ENCODE results near the gene WDR19. TPM values are rescaled to one million over a fixed set of nuclear protein-coding genes. Genes with fewer than 3 reads are reported as not detected.

The WDR19 gene
- total RNA-seq, 1 experiment from 2014 or later, result 23.3 TPM

DNA sequence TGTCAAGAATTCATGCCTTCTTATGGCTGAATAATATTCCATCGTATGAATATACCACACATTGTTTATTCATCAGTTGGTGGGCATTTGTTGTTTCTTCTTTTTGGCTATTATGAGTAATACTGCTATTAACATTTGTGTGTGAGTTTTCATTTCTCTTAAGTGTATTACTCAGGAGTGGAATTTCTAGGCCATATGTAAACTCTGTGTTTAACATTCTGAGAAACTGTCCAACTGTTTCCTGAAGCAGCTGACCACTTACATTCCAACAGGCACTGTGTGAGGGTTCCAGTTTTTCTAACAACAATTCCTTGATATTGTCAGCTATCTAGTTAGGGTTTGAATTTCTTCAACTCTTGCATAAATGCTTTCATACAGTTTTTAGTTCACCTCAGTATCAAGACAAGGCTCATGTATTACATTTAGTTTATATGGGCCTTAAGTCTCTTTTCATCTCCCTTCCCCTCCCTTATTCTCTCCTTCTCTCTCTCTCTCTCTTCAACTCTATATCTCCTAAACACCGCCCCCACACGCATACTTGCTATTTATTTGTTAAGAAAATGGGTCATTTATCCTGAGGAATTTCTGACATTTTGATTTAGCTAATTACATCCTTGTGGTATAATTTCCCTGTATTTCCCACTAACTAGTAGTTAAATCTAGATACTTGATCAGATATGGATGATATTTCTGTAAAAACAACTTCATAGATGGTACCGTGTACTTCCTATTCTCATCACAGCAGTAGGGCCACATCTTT, 77.4 kb downstream of the WDR19 start:
- Histone ChIP-seq H4K8ac (replicated peaks; ENCODE audit: insufficient read length, low read depth, low read length) (no peak overlapping the region), H3K27ac (ENCODE audit: insufficient read length, low read depth, low read length) (no peak overlapping the region), H2AK5ac (ENCODE audit: insufficient read length, low read length) (no peak overlapping the region), H2BK120ac (ENCODE audit: low read depth, low read length, poor library complexity, severe bottlenecking) (no peak overlapping the region), H3K4me1 (ENCODE audit: insufficient read depth, low read length) (no peaks in the 10 kb centered on the region; the same call in 1 of the 2 replicates), H3K4ac (ENCODE audit: low read depth, low read length) (no peak overlapping the region), H4K5ac (ENCODE audit: insufficient read length, low read depth, low read length) (no peak overlapping the region), H2BK5ac (ENCODE audit: insufficient read length, low read length) (no peak overlapping the region), H2AFZ (ENCODE audit: low read length) (no peak overlapping the region), H3K9me3 (ENCODE audit: control insufficient read depth, low read depth, low read length) (no peaks in the 10 kb centered on the region), H3K56ac (ENCODE audit: insufficient read length, low read depth, low read length) (no peak overlapping the region), H3K14ac (ENCODE audit: insufficient read depth, low read length) (no peak overlapping the region), H4K91ac (ENCODE audit: insufficient read length, low read depth, low read length) (no peak overlapping the region), H3K79me1 (ENCODE audit: insufficient read depth, low read depth, low read length, poor library complexity, severe bottlenecking) (no peaks in the 10 kb centered on the region), H2BK15ac (ENCODE audit: low read depth, low read length) (no peak overlapping the region), H3K4me2 (ENCODE audit: insufficient read depth, insufficient read length, low read length) (no peak overlapping the region), H3K79me2 (ENCODE audit: insufficient read depth, low read length) (no peaks in the 10 kb centered on the region), H2BK20ac (ENCODE audit: low read depth, low read length, poor library complexity, severe bottlenecking) (no peak overlapping the region), H2BK12ac (ENCODE audit: insufficient read length, low read depth, low read length) (no peak overlapping the region), H3T11ph (ENCODE audit: low read length) (no peak overlapping the region), H3K9ac (ENCODE audit: extremely low read depth, insufficient read length, low read length) (no peak overlapping the region), H3K27me3 (ENCODE audit: insufficient read depth, low read length) (no peaks in the 10 kb centered on the region), H3K23ac (ENCODE audit: insufficient read length, low read depth, low read length) (no peak overlapping the region), H3K18ac (ENCODE audit: insufficient read length, low read depth, low read length) (no peak overlapping the region), H3K23me2 (ENCODE audit: insufficient read length, low read depth, low read length, poor library complexity, severe bottlenecking) (no peaks in the 10 kb centered on the region), H4K20me1 (ENCODE audit: control insufficient read depth, insufficient read depth, insufficient read length) (no peaks in the 10 kb centered on the region)
- H3K27ac Mint-ChIP-seq, result no peak overlapping the region
- peaks cover 9 to 14% of the 10 kb centered on the region in 2 experiments for H3K4me1 Mint-ChIP-seq
- 100% methylated on average over 2 of the region's 4 CpGs for WGBS (ENCODE audit: extremely low coverage, insufficient read length, low lambda C conversion rate)
- TF ChIP-seq, protein P1, sequence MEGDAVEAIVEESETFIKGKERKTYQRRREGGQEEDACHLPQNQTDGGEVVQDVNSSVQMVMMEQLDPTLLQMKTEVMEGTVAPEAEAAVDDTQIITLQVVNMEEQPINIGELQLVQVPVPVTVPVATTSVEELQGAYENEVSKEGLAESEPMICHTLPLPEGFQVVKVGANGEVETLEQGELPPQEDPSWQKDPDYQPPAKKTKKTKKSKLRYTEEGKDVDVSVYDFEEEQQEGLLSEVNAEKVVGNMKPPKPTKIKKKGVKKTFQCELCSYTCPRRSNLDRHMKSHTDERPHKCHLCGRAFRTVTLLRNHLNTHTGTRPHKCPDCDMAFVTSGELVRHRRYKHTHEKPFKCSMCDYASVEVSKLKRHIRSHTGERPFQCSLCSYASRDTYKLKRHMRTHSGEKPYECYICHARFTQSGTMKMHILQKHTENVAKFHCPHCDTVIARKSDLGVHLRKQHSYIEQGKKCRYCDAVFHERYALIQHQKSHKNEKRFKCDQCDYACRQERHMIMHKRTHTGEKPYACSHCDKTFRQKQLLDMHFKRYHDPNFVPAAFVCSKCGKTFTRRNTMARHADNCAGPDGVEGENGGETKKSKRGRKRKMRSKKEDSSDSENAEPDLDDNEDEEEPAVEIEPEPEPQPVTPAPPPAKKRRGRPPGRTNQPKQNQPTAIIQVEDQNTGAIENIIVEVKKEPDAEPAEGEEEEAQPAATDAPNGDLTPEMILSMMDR (conservative IDR thresholded peaks at IDR 0.05), result no peak
- no peak overlapping the region for H3K4me3 Mint-ChIP-seq
- H3K9me3 Mint-ChIP-seq, result no peaks in the 10 kb centered on the region
- H3K27me3 Mint-ChIP-seq (ENCODE audit: low read depth), result no peaks in the 10 kb centered on the region
- H3K36me3 Mint-ChIP-seq (ENCODE audit: insufficient read depth in 1 of 3, low read depth in 3 of 3), result peaks cover 8 to 16% (median 10%) of the 10 kb centered on the region in 3 experiments
- no peak for DNase-seq
